GM18870 (cell line): ENCODE measurements around the gene GPR171.

Experiments used
- ATAC-seq: cut with Tn5 transposase; IDR thresholded peaks from one replicate; pipeline ENCODE4 v1.9.1; 2021; ENCODE audit warnings: moderate library complexity; ENCODE audit not compliant: unreplicated experiment

The GPR171 gene

GRCh38 chr3:151213881-151214280 is 10.9 kb upstream of the GPR171 start:
- ATAC-seq = no peak

- no peak for ATAC-seq
Measured at GRCh38 chr3:151213151-151213550, 10.1 kb upstream of the GPR171 start.

DNA sequence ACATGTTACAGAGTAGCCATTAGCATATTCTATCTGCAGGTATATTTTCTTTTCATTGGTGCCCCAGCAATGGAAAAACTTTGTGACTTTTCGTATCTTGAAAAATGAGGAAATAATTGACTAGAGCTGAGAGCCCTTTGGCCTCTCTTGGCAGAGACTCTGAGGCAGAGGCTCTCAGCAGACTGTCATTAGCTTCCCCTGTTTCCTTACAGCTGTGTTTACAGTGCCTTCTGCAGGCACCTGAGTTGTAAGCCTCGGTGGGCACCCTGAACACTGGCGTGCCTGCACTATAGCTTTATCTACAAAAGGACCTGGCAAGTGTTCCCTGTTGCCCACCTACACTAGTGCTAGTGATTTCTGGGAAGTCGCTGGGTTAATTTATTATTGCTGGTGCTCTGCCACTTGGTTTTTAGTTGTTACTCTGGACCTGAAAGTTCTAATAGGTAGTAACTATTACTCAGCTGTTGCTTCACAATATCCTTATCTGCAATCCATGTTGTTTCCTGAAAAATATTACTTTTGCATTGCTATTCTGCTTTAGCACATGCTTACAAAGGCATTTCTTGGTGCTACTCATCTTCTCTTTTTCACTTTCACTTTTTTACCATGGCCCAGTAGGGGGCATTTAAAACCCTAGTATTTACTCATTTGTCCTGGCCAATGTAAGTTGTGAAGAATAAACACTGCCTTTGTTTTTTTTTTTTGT is 7.8 kb upstream of the GPR171 start:
- ATAC-seq = peak; percentile 50

GRCh38 chr3:151209654-151210053 is 6.6 kb upstream of the GPR171 start:
- ATAC-seq = no peak

- ATAC-seq = no peak
Measured at GRCh38 chr3:151206201-151206600, 3.2 kb upstream of the GPR171 start.

DNA sequence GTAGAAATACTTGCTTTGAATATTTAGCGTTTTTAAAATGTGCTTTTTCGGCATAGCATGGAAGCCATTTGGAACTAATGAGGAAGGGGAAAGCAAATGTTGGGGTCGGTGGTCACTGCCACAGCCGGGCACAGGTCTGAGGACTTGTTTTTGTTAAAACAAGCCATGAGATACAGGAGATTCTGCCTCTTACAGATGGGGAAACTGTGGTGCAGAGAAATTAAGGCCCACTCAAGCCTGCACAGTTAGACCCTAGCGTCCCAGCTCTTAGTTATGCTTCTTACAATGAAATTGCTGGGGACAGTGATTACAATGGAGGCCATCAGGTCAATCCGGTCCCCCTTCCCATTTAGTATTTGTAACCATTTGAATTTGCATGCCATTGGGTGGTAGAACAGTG is 2.5 kb upstream of the GPR171 start:
- ATAC-seq = no peak

DNA sequence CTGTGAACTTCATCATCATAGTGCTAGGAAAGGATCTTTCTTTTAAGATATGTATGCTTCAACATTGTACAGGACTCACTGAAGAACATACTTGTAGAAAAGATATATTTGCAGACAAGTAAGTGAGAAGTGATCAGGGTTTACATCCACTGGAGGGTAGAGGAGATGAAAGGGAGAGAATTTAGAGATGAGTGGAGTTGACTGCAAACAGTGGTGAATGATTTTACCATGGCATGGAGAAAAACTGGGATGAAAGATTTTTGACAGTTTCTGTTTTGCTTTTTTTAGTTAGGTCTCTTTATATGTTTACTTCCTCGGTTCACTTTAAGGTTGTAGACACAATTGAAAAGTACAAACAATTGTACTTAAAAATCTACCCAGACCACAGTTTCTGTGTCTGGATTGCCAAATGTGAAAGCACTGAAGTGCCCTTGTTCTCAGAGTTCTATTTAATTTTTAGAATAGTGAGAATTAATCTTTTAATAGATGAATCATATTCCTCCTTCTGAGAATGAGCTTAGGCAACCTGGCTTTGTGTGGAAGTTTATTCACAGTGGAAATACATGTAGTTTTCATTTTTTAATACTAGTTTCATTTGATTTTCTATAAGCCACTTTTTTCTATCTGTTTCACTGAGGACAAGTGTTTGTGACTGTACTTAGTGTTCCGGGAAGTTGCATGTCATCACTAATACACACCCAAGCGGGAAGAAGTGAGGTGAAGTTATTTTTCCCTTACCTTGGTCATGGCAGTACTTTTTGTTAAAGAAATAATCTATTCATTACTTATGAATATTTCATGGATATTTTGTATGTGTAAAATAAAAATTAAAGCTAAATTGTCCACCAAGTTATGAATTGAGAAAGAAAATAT is 1.8 kb upstream of the GPR171 start:
- no peak for ATAC-seq

GRCh38 chr3:151201051-151201730 is 1.8 kb downstream of the GPR171 start:
- no peak for ATAC-seq

GRCh38 chr3:151200586-151200985 is 2.4 kb downstream of the GPR171 start:
- no peak for ATAC-seq

DNA sequence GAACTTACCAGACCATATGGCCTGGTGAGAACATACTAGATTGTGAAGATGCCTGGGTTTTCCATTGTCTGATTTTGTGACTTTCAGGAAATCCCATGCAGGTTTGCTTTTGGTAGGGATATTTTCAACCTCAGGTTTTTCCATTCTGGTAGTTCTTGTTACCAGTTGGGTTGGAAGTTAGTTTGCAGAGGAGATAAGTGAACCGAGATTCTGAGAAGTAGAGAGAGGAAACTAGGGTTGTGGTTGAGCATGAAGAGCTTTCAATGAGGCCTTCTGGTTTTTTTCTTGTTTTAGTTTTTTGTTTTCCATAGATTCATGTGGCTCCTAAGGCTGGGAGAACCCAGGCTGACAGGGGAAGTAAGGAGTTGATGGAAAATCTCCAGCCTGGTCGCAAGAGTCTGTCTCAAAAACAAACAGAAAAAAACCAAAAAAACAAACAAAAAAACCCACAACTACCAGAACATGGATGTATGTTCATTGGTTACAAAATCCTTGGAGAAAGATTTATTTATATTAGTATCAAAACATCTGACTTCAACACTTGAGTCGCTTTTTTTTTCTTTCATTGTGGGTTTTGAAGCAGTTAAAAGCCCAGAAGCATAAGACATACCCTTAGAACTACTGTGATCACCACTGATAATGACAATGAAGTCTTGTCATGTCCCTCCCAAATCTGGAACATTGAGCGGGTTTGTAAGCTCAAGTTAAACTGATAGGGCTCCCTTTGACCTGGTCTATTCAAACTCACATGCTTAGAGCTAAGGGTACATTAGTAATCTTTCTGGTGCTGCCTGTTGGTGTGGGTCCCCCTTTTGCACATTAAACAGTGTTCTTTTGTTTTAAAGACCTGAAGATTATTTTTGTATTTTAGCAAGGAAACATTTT is 3.2 kb downstream of the GPR171 start:
- no peak for ATAC-seq

DNA sequence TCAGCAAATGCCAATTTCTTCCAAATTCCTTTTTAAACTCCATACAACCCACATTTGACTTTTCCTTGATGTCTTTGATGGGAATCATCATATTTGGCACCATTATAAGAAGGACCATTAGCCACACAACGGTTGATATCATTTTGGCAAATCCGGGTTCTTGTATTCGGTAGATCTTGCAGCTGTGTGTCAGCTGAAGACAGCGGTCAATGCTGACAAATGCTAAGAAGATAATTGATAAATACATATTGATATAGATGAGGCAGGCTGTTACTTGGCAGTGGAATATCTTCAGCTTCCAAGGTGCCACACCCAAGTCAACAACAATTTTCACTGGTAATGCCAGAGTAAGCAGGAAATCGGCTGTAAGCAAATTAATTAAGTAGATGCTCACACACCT is 4.2 kb downstream of the GPR171 start:
- no peak for ATAC-seq

DNA sequence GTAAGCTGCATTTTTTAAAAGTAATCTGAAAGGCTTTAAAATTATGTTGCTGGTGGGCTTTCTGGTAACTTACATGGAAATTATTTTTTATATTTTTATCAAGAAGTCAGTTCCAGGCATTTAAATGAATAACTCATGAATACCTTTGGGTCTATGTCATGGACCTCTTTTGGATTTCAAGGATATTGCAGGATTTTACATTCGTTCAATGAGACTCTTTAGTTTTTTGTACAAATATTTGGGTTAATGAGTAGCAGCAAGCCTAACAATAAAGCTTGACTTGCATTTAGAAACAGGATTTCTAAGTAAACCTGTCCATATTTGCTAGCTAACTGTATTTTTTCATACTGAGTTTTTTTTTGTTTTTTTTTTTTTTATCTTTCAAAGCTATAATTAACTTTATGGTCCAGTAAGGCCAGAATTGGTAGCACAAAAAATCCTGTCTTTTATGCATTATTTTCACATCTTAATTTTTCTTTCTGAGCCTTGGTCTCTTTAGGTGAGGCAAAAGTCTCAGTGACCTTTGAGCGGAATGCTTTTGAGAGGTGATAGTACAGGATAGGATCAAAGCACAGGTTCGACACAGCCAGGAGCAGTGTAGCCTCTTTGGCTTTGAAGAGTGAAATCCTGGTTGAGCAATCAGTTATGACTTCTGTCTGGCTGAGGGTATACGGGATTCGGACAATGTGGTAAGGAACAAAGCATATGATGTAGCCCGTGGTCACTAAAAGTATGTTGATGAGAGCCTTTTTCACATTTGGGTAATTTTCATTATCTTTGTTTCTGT is 4.8 kb downstream of the GPR171 start:
- ATAC-seq = no peak

DNA sequence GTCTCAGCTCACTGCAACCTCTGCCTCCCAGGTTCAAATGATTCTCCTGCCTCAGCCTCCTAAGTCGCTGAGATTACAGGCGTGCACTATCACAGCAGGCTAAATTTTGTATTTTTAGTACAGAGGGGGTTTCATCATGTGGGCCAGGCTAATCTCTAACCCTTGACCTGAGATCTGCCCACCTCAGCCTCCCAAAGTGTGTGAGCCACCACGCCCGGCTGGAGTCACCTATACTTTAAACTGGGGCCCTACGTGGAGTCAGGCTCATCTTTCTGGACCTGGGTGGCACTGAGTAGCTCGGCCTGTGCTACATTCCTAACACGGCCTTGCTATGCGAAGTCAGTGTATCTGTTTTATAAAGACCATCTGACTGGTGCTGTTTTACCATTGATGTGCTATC is 5.8 kb downstream of the GPR171 start:
- ATAC-seq = no peak

- ATAC-seq = no peak
Measured at GRCh38 chr3:151196434-151196833, 6.6 kb downstream of the GPR171 start.

- no peak for ATAC-seq
Measured at GRCh38 chr3:151195826-151196225, 7.2 kb downstream of the GPR171 start.

- ATAC-seq = no peak
Measured at GRCh38 chr3:151192545-151192944, 10.5 kb downstream of the GPR171 start.

GRCh38 chr3:151191095-151191494 is 11.9 kb downstream of the GPR171 start:
- no peak for ATAC-seq

DNA sequence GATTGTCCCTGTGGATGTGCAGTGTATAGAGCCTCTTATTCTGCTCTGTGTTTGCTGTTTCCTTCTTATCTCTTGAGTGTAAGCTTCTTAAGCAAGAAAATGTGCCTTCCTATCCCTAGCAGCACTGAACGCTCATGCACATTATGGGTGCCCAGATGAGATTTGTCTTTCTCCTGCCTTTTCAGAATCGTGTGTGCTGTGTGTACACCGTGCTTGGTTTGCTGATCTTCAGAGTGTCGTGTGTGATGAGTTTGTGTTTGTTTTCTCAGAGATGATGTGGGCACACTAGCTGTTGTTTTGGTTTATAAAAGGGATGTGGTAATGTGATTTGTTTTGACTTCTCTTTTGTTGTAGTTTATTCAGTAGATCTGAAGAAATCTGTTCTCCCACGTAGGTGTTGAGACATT is 19.7 kb downstream of the GPR171 start:
- no peak for ATAC-seq

DNA sequence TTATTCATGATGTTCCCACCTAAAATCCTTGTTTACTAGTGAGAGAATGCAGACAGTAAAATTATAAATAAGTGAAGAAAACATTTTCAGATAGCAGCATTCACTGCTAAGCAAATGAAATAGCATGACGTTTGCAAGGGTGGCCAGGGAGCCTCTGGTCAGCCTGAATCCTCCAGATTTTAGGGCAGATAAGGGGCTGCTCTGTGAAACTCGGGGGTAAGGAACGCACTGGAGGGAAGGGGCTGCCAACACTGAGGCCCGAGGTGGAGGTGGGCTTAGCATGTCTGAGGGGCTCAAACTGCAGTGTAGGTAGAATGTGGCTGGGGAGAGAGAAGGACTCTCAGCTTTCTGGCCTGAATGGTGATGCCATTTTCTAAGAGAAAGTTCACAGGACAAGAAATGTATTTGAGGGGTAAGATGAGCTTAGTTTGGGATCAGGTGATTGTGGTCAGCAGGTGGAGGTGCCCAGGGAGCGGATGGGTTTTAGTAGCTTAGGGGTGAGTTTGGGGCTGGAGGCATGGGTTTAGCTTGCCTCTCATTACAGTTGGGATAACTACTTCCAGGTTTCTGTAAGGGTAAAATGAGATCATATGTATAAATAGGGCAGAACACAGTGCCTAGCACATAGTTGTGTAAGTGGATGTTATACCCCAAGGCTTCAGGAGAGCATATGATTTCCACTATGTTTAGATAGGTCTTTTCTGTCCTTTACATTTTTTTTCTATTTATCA is 20.5 kb downstream of the GPR171 start:
- ATAC-seq = no peak
